Adrenal gland (tissue), 12 donors: ENCODE results near the gene PLCG2. TPM values are rescaled to one million over a fixed set of nuclear protein-coding genes. Genes with fewer than 3 reads are reported as not detected.
"Not testable (repeated sequence)": the region's sequence is repeated elsewhere in the genome, so short reads cannot be mapped to it uniquely, and the experiment has no call there.

Source experiments
- DNase-seq, 7 donors: peaks; one replicate each; pipeline ENCODE4 v3.0.0-alpha.2; 2019 to 2020
- H3K27ac ChIP-seq, 5 donors: fragments of 200-600 bp; sonication (generic) in 4 of 5; 1 replicate in 3 of 5; 2 replicates in 2 of 5; pipeline versions ENCODE4 v1.5.1 to v1.8.0; 2016 to 2020; ENCODE audit warnings: mild to moderate bottlenecking in 1 of 5
- H3K27me3 ChIP-seq: fragments of 200-600 bp; 2 replicates; pipeline ENCODE4 v1.8.0; 2021
- H3K36me3 ChIP-seq, 2 donors: fragments of 200-600 bp; replicated peaks in 1 of 2; 1 replicate in 1 of 2; 2 replicates in 1 of 2; pipeline versions ENCODE4 v1.5.1 to v1.8.0; 2018 to 2022
- H3K4me1 ChIP-seq, 2 donors: fragments of 200-600 bp; replicated peaks in 1 of 2; 1 replicate in 1 of 2; 2 replicates in 1 of 2; pipeline versions ENCODE4 v1.5.1 to v1.8.0; 2018 to 2021
- H3K4me3 ChIP-seq, 4 donors: fragments of 200-600 bp; sonication (generic) in 3 of 4; one replicate each; pipeline ENCODE4 v1.5.1; 2016 to 2018
- H3K9me3 ChIP-seq, 3 donors: fragments of 200-600 bp; sonication (generic) in 1 of 3; replicated peaks in 1 of 3; 1 replicate in 2 of 3; 2 replicates in 1 of 3; pipeline versions ENCODE4 v1.5.1 to v1.8.0; 2016 to 2021
- POLR2A ChIP-seq, 2 donors: fragments of 450-650 bp; IDR thresholded peaks; one replicate each; pipeline ENCODE4 v1.6.1; 2017; ENCODE audit warnings: antibody characterized with exemption in 2 of 2, mild to moderate bottlenecking in 2 of 2, moderate library complexity in 1 of 2
- WGBS, 4 donors: extraction: QIAGEN DNeasy Blood & Tissue Kit in 2 of 4; methylation state at CpG; one replicate each; pipeline versions ENCODE4 v1.1.5 to v1.1.7; 2013 to 2017; 5-methylcytosine and 5-hydroxymethylcytosine counted together
- intact Hi-C, 2 donors: fragments of 100-400 bp; cut with DNase I; formaldehyde crosslinking; loops; one replicate each; pipeline versions ENCODE4 v1.14.1 to v1.15.0; 2022 to 2023
- polyA plus RNA-seq, 3 donors: library from polyadenylated mRNA; stranded (reverse); fragments of 200-250 nt in 2 of 3; fragments of 350-450 nt in 1 of 3; fragmentation: Illumina TruSeq in 1 of 3; extraction: RNeasy Lipid Tissue Mini Kit (QIAGEN cat#74804) in 1 of 3; gene quantifications; one replicate each; pipeline ENCODE4 v1.2.3, GENCODE V29; 2013 to 2014
- total RNA-seq, 9 donors: library from RNA; depleted of rRNA in 4 of 9; stranded (reverse); fragments of >200 nt in 4 of 9; fragments of 120-200 nt in 1 of 9; fragmentation: NEBNext Ultra II Directional in 1 of 9; extraction: Animal tissue kit (Norgen Biotek cat#: 25700) in 1 of 9; gene quantifications; one replicate each; pipeline versions ENCODE4 v1.1.0 to v1.2.4, GENCODE V29; 2013 to 2023
- TF ChIP-seq, protein P1 (sequence below), 6 experiments: fragments of 450-650 bp in 4 of 6; fragments of 200-600 bp in 2 of 6; sonication (generic) in 1 of 6; IDR thresholded peaks; 1 replicate in 5 of 6; 2 replicates in 1 of 6; pipeline versions ENCODE4 v1.5.1 to v1.8.0; 2016 to 2021; ENCODE audit warnings: antibody characterized with exemption in 6 of 6, mild to moderate bottlenecking in 2 of 6, moderate library complexity in 1 of 6
- donor health status: healthy with polysubstance abuse.
- donor health status: Bipolar disorder and iron deficiency.
- donor health status: DM: yes; HTN: yes; CAD: no.
- donor health status: DM: no; HTN: no; CAD: no.
- donor health status: DM: no; HTN: no; CAD: no.
- donor health status: DM: yes; HTN: yes; CAD: no.

The PLCG2 gene
- total and polyA plus RNA-seq, 12 donors, result 4.8 to 47.6 (median 10.9) TPM

DNA sequence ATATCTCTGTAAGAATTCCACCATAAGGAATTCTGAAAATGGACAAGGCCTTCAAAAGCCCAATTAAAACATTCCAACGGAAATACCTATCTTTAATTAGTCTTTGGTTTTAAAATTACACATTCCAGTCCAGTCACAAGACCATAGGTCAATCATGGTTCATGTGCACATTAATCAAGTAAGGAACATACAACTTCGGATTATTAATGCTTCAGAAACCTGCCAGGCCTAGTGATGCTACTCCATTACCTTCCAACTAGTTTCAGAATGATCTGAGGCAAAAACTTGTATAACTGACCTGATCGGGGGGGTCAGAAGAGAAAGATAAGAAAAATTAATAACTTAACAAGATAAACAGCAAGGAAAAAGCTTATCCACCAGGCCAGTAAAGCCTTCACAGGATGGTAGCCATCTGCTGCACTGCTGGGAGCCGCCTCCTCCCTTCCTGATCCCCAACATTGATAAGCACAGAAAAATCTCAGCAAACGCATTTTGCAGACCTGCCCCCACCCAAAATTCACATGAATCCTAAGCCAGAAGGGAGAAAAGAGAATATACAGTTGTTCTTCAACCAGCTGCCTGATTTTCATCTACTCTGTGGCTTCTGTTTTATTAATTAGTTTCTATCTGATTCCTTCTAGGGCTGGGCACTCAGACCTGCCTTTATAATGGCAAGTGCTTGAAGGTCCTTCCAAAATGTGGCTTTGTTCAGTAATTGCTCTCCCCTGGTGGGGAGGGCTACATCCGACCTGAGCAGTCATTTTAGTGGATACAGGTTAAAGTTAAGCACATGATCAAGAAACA is 226.1 kb downstream of the PLCG2 start:
- WGBS, 4 donors, result 52 to 55% (median 53%) methylated on average over 6 of the region's 6 CpGs
- Histone ChIP-seq H3K4me1 (no peaks in the 10 kb centered on the region), H3K9me3 (no peaks in the 10 kb centered on the region), H3K4me3 (no peak overlapping the region), H3K27ac (no peak overlapping the region), H3K27me3 (peaks cover 3% of the 10 kb centered on the region), H3K36me3 (no peaks in the 10 kb centered on the region)
- TF ChIP-seq POLR2A (IDR thresholded peaks at IDR 0.05), result no peak
- TF ChIP-seq, protein P1, sequence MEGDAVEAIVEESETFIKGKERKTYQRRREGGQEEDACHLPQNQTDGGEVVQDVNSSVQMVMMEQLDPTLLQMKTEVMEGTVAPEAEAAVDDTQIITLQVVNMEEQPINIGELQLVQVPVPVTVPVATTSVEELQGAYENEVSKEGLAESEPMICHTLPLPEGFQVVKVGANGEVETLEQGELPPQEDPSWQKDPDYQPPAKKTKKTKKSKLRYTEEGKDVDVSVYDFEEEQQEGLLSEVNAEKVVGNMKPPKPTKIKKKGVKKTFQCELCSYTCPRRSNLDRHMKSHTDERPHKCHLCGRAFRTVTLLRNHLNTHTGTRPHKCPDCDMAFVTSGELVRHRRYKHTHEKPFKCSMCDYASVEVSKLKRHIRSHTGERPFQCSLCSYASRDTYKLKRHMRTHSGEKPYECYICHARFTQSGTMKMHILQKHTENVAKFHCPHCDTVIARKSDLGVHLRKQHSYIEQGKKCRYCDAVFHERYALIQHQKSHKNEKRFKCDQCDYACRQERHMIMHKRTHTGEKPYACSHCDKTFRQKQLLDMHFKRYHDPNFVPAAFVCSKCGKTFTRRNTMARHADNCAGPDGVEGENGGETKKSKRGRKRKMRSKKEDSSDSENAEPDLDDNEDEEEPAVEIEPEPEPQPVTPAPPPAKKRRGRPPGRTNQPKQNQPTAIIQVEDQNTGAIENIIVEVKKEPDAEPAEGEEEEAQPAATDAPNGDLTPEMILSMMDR (IDR thresholded peaks at IDR 0.05), result no peak
- DNase-seq, result no peak
- intact Hi-C loops, result no loop called here

GRCh38 chr16:82006036-82006435 is 226.9 kb downstream of the PLCG2 start:
- DNase-seq, result no peak
- no peaks in the 10 kb centered on the region for H3K9me3 ChIP-seq
- H3K4me1 ChIP-seq, result no peaks in the 10 kb centered on the region
- no peak for TF ChIP-seq POLR2A (IDR thresholded peaks at IDR 0.05)
- TF ChIP-seq, protein P1 (IDR thresholded peaks at IDR 0.05), result no peak
- intact Hi-C loops, result no loop called here
- no peak overlapping the region for H3K4me3 ChIP-seq
- H3K27me3 ChIP-seq, result peaks cover 9% of the 10 kb centered on the region
- H3K27ac ChIP-seq, result no peak overlapping the region
- 77 to 86% (median 84%) methylated on average over 5 of the region's 5 CpGs for WGBS, 4 donors
- H3K36me3 ChIP-seq, result no peaks in the 10 kb centered on the region

- no peaks in the 10 kb centered on the region for H3K9me3 ChIP-seq
- H3K27ac ChIP-seq, result no peak overlapping the region
- H3K27me3 ChIP-seq, result peaks cover 20% of the 10 kb centered on the region
- no peaks in the 10 kb centered on the region for H3K36me3 ChIP-seq
- no peak overlapping the region for H3K4me3 ChIP-seq
- WGBS, 4 donors, result 63 to 85% (median 72%) methylated on average over 2 of the region's 2 CpGs
- H3K4me1 ChIP-seq, result no peaks in the 10 kb centered on the region
- no peak for DNase-seq
- intact Hi-C loops, result no loop called here
- no peak for TF ChIP-seq POLR2A (IDR thresholded peaks at IDR 0.05)
- TF ChIP-seq, protein P1 (IDR thresholded peaks at IDR 0.05), result no peak
These were observed 228.1 kb downstream of the PLCG2 start for GRCh38 chr16:82007189-82007588.

- 83 to 92% (median 89%) methylated on average over 6 to 9 of the region's 9 CpGs for WGBS, 4 donors
- H3K4me1 ChIP-seq, result no peaks in the 10 kb centered on the region
- no peaks in the 10 kb centered on the region for H3K9me3 ChIP-seq
- intact Hi-C loops, result no loop called here
- no peak overlapping the region for H3K27ac ChIP-seq
- H3K27me3 ChIP-seq, result peaks cover 23% of the 10 kb centered on the region
- no peak overlapping the region for H3K4me3 ChIP-seq
- no peak for TF ChIP-seq POLR2A (IDR thresholded peaks at IDR 0.05)
- TF ChIP-seq, protein P1 (IDR thresholded peaks at IDR 0.05), result no peak
- DNase-seq, result no peak
- no peaks in the 10 kb centered on the region for H3K36me3 ChIP-seq
These were observed 230.0 kb downstream of the PLCG2 start for GRCh38 chr16:82008957-82009592.

DNA sequence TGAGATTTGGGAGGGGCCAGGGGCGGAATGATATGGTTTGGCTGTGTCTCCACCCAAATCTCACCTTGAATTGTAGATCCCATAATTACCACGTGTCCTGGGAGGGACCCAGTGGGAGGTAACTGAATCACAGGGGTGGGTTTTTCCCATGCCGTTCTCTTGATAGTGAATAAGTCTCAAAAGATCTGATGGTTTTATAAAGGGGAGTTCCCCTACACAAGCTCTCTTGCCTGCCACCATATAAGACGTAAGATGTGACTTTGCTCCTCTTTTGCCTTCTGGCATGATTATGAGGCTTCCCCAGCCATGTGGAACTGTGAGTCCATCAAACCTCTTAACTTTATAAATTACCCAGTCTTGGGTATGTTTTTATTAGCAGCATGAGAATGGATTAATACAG is 230.7 kb downstream of the PLCG2 start:
- 71 to 88% (median 76%) methylated on average over 4 of the region's 4 CpGs for WGBS, 4 donors
- H3K4me1 ChIP-seq, DNase-seq, H3K27ac ChIP-seq, intact Hi-C loops, H3K4me3 ChIP-seq, H3K36me3 ChIP-seq, H3K9me3 ChIP-seq: not testable (repeated sequence)
- peaks cover 23% of the 10 kb centered on the region for H3K27me3 ChIP-seq
